ENCODE results near the gene TMPRSS7.

TMPRSS7 gene

DNA sequence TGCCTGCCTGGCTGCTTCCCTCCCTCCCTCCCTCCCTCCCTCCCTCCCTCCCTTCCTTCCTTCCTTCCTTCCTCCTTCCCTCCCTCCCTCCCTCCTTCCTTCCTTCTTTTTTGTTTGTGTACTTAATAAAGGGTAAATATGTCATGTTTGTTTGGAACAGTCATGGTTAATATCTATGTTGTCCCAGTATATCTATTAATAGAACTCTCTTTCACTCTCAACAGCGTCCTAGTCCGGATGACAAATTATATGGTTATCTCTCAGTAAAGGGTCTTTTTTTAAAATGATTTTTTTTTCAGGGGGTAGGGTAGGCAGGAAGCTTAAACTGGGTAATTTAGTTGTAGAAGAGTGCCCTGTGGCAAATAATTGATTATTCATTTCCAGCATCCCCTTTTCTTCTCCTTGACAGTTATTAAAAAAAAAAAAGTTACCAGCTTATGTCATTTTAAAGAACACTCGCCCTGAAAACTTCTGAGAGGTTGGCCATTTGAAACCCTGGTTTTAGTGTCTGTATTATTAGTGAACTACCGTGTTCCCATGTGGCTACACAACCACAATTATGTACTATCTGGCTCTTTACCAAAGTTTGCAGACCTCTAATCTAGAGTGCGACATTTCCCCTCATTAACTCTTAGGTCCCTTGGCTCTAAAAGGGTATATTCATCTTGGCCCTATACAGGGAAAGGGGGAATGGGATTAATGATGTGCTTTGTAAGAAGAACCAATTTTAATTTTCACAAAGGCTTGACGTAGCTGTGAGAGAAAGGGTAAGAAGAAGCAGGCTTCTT, 22.1 kb upstream of the TMPRSS7 start:
- no peaks in the 10 kb centered on the region for H3K9me3 ChIP-seq (ENCODE audit: insufficient read depth, low read length, severe bottlenecking)
- no peaks in the 10 kb centered on the region for H3K27me3 ChIP-seq (ENCODE audit: insufficient read depth, low read length, poor library complexity)
- no peak overlapping the region for H2AFZ ChIP-seq (ENCODE audit: low read depth, low read length)
- H3K4me2 ChIP-seq (ENCODE audit: insufficient read depth, low read length), result no peak overlapping the region
- TF ChIP-seq, protein P1, sequence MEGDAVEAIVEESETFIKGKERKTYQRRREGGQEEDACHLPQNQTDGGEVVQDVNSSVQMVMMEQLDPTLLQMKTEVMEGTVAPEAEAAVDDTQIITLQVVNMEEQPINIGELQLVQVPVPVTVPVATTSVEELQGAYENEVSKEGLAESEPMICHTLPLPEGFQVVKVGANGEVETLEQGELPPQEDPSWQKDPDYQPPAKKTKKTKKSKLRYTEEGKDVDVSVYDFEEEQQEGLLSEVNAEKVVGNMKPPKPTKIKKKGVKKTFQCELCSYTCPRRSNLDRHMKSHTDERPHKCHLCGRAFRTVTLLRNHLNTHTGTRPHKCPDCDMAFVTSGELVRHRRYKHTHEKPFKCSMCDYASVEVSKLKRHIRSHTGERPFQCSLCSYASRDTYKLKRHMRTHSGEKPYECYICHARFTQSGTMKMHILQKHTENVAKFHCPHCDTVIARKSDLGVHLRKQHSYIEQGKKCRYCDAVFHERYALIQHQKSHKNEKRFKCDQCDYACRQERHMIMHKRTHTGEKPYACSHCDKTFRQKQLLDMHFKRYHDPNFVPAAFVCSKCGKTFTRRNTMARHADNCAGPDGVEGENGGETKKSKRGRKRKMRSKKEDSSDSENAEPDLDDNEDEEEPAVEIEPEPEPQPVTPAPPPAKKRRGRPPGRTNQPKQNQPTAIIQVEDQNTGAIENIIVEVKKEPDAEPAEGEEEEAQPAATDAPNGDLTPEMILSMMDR (IDR thresholded peaks at IDR 0.05; ENCODE audit: borderline replicate concordance, extremely low read depth, low read length, poor library complexity, severe bottlenecking), result no peak
- TF ChIP-seq EZH2 (IDR thresholded peaks at IDR 0.05; ENCODE audit: borderline replicate concordance, low read depth, low read length, severe bottlenecking), result no peak
- no peaks in the 10 kb centered on the region for H3K79me2 ChIP-seq (ENCODE audit: insufficient read depth, low read length)
- no peaks in the 10 kb centered on the region for H4K20me1 ChIP-seq (ENCODE audit: insufficient read depth, low read length)
- H3K27ac ChIP-seq (ENCODE audit: low read length), result no peak overlapping the region
- no peaks in the 10 kb centered on the region for H3K4me1 ChIP-seq (ENCODE audit: insufficient read depth, low read length)
- H3K36me3 ChIP-seq (ENCODE audit: insufficient read depth, low read length), result no peaks in the 10 kb centered on the region
- no peak for ATAC-seq (ENCODE audit: insufficient read depth, low read depth)
- DNase-seq, result no peak
- no peak overlapping the region for H3K9ac ChIP-seq (ENCODE audit: low read depth, low read length)
- no peak overlapping the region for H3K4me3 ChIP-seq (ENCODE audit: low read depth in 1 of 2, low read length in 2 of 2)

DNA sequence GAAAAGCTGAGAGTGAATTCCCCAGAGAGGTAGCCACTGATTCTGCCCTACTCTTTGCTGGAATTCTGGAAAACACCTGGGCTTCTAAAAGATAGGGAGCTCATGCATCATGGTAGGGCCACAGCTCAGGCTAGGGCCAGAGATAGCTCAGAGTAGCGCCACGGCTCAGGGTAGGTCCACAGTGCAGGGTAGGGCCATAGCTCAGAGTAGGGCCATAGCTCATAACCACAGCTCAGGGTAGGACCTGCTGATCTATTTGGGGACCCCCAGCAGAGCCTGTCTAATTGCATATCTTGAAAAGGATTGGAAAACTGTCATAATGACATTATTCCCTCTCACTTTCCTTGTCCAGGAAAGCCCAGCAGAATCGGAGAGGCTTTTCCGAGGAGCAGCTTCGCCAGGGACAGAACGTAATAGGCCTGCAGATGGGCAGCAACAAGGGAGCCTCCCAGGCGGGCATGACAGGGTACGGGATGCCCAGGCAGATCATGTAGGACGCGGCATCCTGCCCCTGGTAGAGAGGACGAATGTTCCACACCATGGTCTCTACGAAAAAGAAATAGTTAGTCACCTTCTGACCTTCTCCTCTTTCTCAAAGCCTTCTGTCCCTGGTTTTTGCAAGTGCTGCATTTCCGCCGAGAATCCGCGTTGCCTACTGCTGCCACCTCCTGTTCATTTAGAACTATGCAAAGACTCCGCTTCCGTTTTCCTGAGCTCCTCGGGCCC, 21.3 kb upstream of the TMPRSS7 start:
- Histone ChIP-seq H3K4me3 (ENCODE audit: low read depth in 1 of 2, low read length in 2 of 2) (no peak overlapping the region), H2AFZ (ENCODE audit: low read depth, low read length) (no peak overlapping the region)
- DNase-seq, result no peak

DNA sequence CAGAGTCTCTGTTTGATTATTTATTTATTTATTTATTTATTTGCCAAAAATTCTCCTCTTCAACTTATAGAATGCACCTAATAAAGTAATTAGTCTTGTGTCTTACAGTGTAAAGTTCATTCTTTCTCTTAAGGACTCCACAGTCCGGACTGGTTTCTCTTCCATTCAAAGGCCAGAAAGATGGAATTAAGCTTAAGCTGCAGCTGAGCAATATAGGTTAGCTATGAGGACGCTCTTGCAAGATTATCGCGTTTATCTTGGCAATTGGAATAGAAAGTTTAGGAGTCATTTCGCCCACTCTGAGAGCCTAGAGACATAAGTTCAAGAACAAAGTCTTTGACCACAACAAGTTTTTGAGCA, 20.8 kb upstream of the TMPRSS7 start:
- H3K9me3 ChIP-seq (ENCODE audit: insufficient read depth, low read length, severe bottlenecking), result no peaks in the 10 kb centered on the region
- no peaks in the 10 kb centered on the region for H3K36me3 ChIP-seq (ENCODE audit: insufficient read depth, low read length)
- ATAC-seq (ENCODE audit: insufficient read depth, low read depth), result no peak
- no peak overlapping the region for H3K4me2 ChIP-seq (ENCODE audit: insufficient read depth, low read length)
- no peak overlapping the region for H2AFZ ChIP-seq (ENCODE audit: low read depth, low read length)
- no peaks in the 10 kb centered on the region for H3K79me2 ChIP-seq (ENCODE audit: insufficient read depth, low read length)
- DNase-seq, result no peak
- TF ChIP-seq EZH2 (IDR thresholded peaks at IDR 0.05; ENCODE audit: borderline replicate concordance, low read depth, low read length, severe bottlenecking), result no peak
- TF ChIP-seq, protein P1 (IDR thresholded peaks at IDR 0.05; ENCODE audit: borderline replicate concordance, extremely low read depth, low read length, poor library complexity, severe bottlenecking), result no peak
- H3K4me3 ChIP-seq (ENCODE audit: low read depth in 1 of 2, low read length in 2 of 2), result no peak overlapping the region
- H3K27ac ChIP-seq (ENCODE audit: low read length), result no peak overlapping the region
- H3K9ac ChIP-seq (ENCODE audit: low read depth, low read length), result no peak overlapping the region
- no peaks in the 10 kb centered on the region for H4K20me1 ChIP-seq (ENCODE audit: insufficient read depth, low read length)
- H3K27me3 ChIP-seq (ENCODE audit: insufficient read depth, low read length, poor library complexity), result no peaks in the 10 kb centered on the region
- no peaks in the 10 kb centered on the region for H3K4me1 ChIP-seq (ENCODE audit: insufficient read depth, low read length)

More for the DNA sequence above, 21.3 kb upstream of the TMPRSS7 start:
- Histone ChIP-seq H3K9me3 (ENCODE audit: insufficient read depth, low read length, severe bottlenecking) (no peaks in the 10 kb centered on the region), H3K27ac (ENCODE audit: low read length) (no peak overlapping the region), H3K4me1 (ENCODE audit: insufficient read depth, low read length) (no peaks in the 10 kb centered on the region), H4K20me1 (ENCODE audit: insufficient read depth, low read length) (no peaks in the 10 kb centered on the region), H3K4me2 (ENCODE audit: insufficient read depth, low read length) (no peak overlapping the region), H3K27me3 (ENCODE audit: insufficient read depth, low read length, poor library complexity) (no peaks in the 10 kb centered on the region), H3K79me2 (ENCODE audit: insufficient read depth, low read length) (no peaks in the 10 kb centered on the region), H3K9ac (ENCODE audit: low read depth, low read length) (no peak overlapping the region), H3K36me3 (ENCODE audit: insufficient read depth, low read length) (no peaks in the 10 kb centered on the region)
- no peak for TF ChIP-seq EZH2 (IDR thresholded peaks at IDR 0.05; ENCODE audit: borderline replicate concordance, low read depth, low read length, severe bottlenecking)
- TF ChIP-seq, protein P1 (IDR thresholded peaks at IDR 0.05; ENCODE audit: borderline replicate concordance, extremely low read depth, low read length, poor library complexity, severe bottlenecking), result peak; percentile 48
- no peak for ATAC-seq (ENCODE audit: insufficient read depth, low read depth)

Data from DND-41 (cell line).